KOPT-K1 (cell line): ENCODE data around the gene SIRT3.
"Not testable (repeated sequence)": the region's sequence is repeated elsewhere in the genome, so short reads cannot be mapped to it uniquely, and the experiment has no call there.

Source experiments
- H3K27ac ChIP-seq: fragments of 200-600 bp; sonication (generic); 2 replicates; pipeline ENCODE4 v1.5.1; 2016; ENCODE audit warnings: antibody characterized with exemption, mild to moderate bottlenecking, low read depth, low read length; ENCODE audit not compliant: poor library complexity, severe bottlenecking
- H3K36me3 ChIP-seq: fragments of 200-600 bp; sonication (generic); 2 replicates; pipeline ENCODE4 v1.5.1; 2017; ENCODE audit warnings: antibody characterized with exemption, mild to moderate bottlenecking, low read length, moderate library complexity; ENCODE audit not compliant: insufficient read depth
- H3K9me3 ChIP-seq: fragments of 200-600 bp; sonication (generic); 2 replicates; pipeline ENCODE4 v1.5.1; 2017; ENCODE audit warnings: antibody characterized with exemption, low read length, mild to moderate bottlenecking; ENCODE audit not compliant: insufficient read depth, poor library complexity, severe bottlenecking

The SIRT3 gene

GRCh38 chr11:199004-199581, 37.0 kb downstream of the SIRT3 start:
- H3K36me3 ChIP-seq, result peaks cover 13% of the 10 kb centered on the region; the same call in 1 of the 2 replicates
- no peak overlapping the region for H3K27ac ChIP-seq
- no peaks in the 10 kb centered on the region for H3K9me3 ChIP-seq

GRCh38 chr11:198236-198806, 37.8 kb downstream of the SIRT3 start:
- peaks cover 6% of the 10 kb centered on the region; the same call in 1 of the 2 replicates for H3K36me3 ChIP-seq

GRCh38 chr11:197741-198235, 38.4 kb downstream of the SIRT3 start:
- no peaks in the 10 kb centered on the region for H3K9me3 ChIP-seq
- H3K36me3 ChIP-seq, result peaks cover under 1% of the 10 kb centered on the region; the same call in 1 of the 2 replicates
- no peak overlapping the region for H3K27ac ChIP-seq

More at GRCh38 chr11:198236-198806, 37.8 kb downstream of the SIRT3 start:
- no peaks in the 10 kb centered on the region for H3K9me3 ChIP-seq
- H3K27ac ChIP-seq, result no peak overlapping the region

- H3K36me3 ChIP-seq, result no peaks in the 10 kb centered on the region; the same call in 1 of the 2 replicates
- H3K9me3 ChIP-seq, result no peaks in the 10 kb centered on the region
- H3K27ac ChIP-seq, result no peak overlapping the region
These were observed 39.1 kb downstream of the SIRT3 start for GRCh38 chr11:196786-197731.

GRCh38 chr11:193481-193880, 42.7 kb downstream of the SIRT3 start:
- H3K9me3 ChIP-seq, H3K27ac ChIP-seq, H3K36me3 ChIP-seq: not testable (repeated sequence)

- not testable (repeated sequence) for H3K36me3 ChIP-seq, H3K9me3 ChIP-seq, H3K27ac ChIP-seq
These were observed 43.4 kb downstream of the SIRT3 start, which contains the start of gene SCGB1C1 for GRCh38 chr11:192674-193128. SCGB1C1 (plus strand) TSS chr11:193078; CDS start chr11:193100, 22 bp downstream.

- H3K27ac ChIP-seq, H3K36me3 ChIP-seq: not testable (repeated sequence)
These were observed 44.4 kb downstream of the SIRT3 start for GRCh38 chr11:191490-192478.

GRCh38 chr11:190546-190945, 45.6 kb downstream of the SIRT3 start:
- H3K27ac ChIP-seq, H3K36me3 ChIP-seq, H3K9me3 ChIP-seq: not testable (repeated sequence)

More at GRCh38 chr11:191490-192478, 44.4 kb downstream of the SIRT3 start:
- H3K9me3 ChIP-seq, result not testable (repeated sequence)

GRCh38 chr11:189843-190311, 46.3 kb downstream of the SIRT3 start:
- not testable (repeated sequence) for H3K9me3 ChIP-seq, H3K36me3 ChIP-seq, H3K27ac ChIP-seq

- not testable (repeated sequence) for H3K27ac ChIP-seq, H3K36me3 ChIP-seq, H3K9me3 ChIP-seq
These were observed 46.9 kb downstream of the SIRT3 start for GRCh38 chr11:189200-189783.

- not testable (repeated sequence) for H3K9me3 ChIP-seq, H3K36me3 ChIP-seq, H3K27ac ChIP-seq
These were observed 55.9 kb downstream of the SIRT3 start for GRCh38 chr11:180242-180641.
